A549 (cell line): ENCODE data around the gene TRIM8. TPM values are rescaled to one million over a fixed set of nuclear protein-coding genes. Genes with fewer than 3 reads are reported as not detected.

Experiments
- ATAC-seq, 2 experiments: fragments of 200-7000 bp in 1 of 2; fragments of >200 bp in 1 of 2; cut with Nextera tagmentation in 1 of 2; cut with Tn5 transposase in 1 of 2; 3 replicates each; pipeline versions ENCODE4 v1.8.0 to v1.9.1; 2018 to 2020; ENCODE audit warnings: mild to moderate bottlenecking in 1 of 2, moderate library complexity in 1 of 2
- CTCF ChIA-PET: fragments of 300-600 bp; sonication (Branson Sonifier 250); formaldehyde crosslinking; extraction: SDS; loops from one replicate; lab custom pipeline; 2021; ENCODE audit warnings: antibody characterized with exemption, inconsistent platforms; lab: Yijun Ruan, JAX
- POLR2A ChIA-PET: fragments of 350-600 bp; formaldehyde crosslinking; extraction: SDS; loops from one replicate; lab custom pipeline; 2021; ENCODE audit warnings: antibody characterized with exemption, inconsistent platforms; lab: Yijun Ruan, JAX
- DNase-seq, 2 experiments: peaks; one replicate each; pipeline versions ENCODE4 v3.0.0 to v3.0.0-alpha.2; 2011 to 2016; ENCODE audit warnings: low read depth in 1 of 2, low spot score in 1 of 2
- FAIRE-seq: peaks from 2 replicates; lab custom pipeline; 2011; peaks lifted over from hg19 to GRCh38; lab: Jason Lieb, UNC
- H3K27ac ChIP-seq, 2 experiments: fragments of >200 bp; sonication (Bioruptor Twin); formaldehyde crosslinking; 3 replicates each; pipeline ENCODE4 v1.5.1; 2016 to 2017
- H3K4me1 ChIP-seq: fragments of >200 bp; sonication (Bioruptor Twin); formaldehyde crosslinking; 3 replicates; pipeline ENCODE4 v1.6.1; 2016
- H3K4me2 ChIP-seq: fragments of >200 bp; sonication (Bioruptor Twin); formaldehyde crosslinking; 3 replicates; pipeline ENCODE4 v1.6.1; 2016
- H3K4me3 ChIP-seq: fragments of >200 bp; sonication (Bioruptor Twin); formaldehyde crosslinking; 3 replicates; pipeline ENCODE4 v1.5.1; 2016
- H3K9me3 ChIP-seq: fragments of >200 bp; sonication (Bioruptor Twin); formaldehyde crosslinking; 3 replicates; pipeline ENCODE4 v1.6.1; 2016
- BCL3 ChIP-seq: fragments of >200 bp; sonication (Bioruptor Twin); formaldehyde crosslinking; IDR thresholded peaks from 3 replicates; pipeline ENCODE4 v1.6.1; 2016
- CBX8 ChIP-seq: fragments of 200-600 bp; sonication (generic); IDR thresholded peaks from 2 replicates; pipeline ENCODE4 v1.6.1; 2016
- CEBPB ChIP-seq, 2 experiments: fragments of >200 bp in 1 of 2; sonication (Bioruptor Twin) in 1 of 2; formaldehyde crosslinking in 1 of 2; IDR thresholded peaks; 2 replicates each; pipeline ENCODE4 v1.6.1; 2012 to 2016
- CHD2 ChIP-seq: fragments of 150-350 bp; IDR thresholded peaks from 2 replicates; pipeline ENCODE4 v1.6.1; 2014; ENCODE audit warnings: low read length; ENCODE audit not compliant: partially characterized antibody
- EHMT2 ChIP-seq: fragments of 200-600 bp; sonication (generic); IDR thresholded peaks from 2 replicates; pipeline ENCODE4 v1.6.1; 2016; ENCODE audit warnings: antibody characterized with exemption, low read depth, mild to moderate bottlenecking, moderate library complexity
- EP300 ChIP-seq, 2 experiments: fragments of >200 bp; sonication (Bioruptor Twin); formaldehyde crosslinking; IDR thresholded peaks; 2 replicates in 1 of 2; 3 replicates in 1 of 2; pipeline ENCODE4 v1.6.1; 2016 to 2017
- FOSL2 ChIP-seq, 2 experiments: fragments of 450-650 bp in 1 of 2; fragments of >200 bp in 1 of 2; sonication (Bioruptor Twin) in 1 of 2; formaldehyde crosslinking; IDR thresholded peaks; 2 replicates each; pipeline versions ENCODE4 v1.5.0 to v1.6.1; 2016 to 2020; ENCODE audit warnings: mild to moderate bottlenecking in 1 of 2, moderate library complexity in 1 of 2
- FOXS1 ChIP-seq: fragments of 250-450 bp; sonication (Bioruptor Pico); IDR thresholded peaks from 2 replicates; pipeline ENCODE4 v1.5.0; 2020; ENCODE audit warnings: mild to moderate bottlenecking, moderate library complexity
- JUN ChIP-seq, 2 experiments: fragments of >200 bp; sonication (Bioruptor Twin); formaldehyde crosslinking; IDR thresholded peaks; 2 replicates in 1 of 2; 3 replicates in 1 of 2; pipeline ENCODE4 v1.6.1; 2016 to 2017
- JUNB ChIP-seq: fragments of >200 bp; sonication (Bioruptor Twin); formaldehyde crosslinking; IDR thresholded peaks from 2 replicates; pipeline ENCODE4 v1.6.1; 2016
- KDM5A ChIP-seq: fragments of 200-600 bp; sonication (generic); IDR thresholded peaks from 2 replicates; pipeline ENCODE4 v1.6.1; 2016; ENCODE audit warnings: antibody characterized with exemption, mild to moderate bottlenecking
- MAFK ChIP-seq: fragments of 450-650 bp; IDR thresholded peaks from 2 replicates; pipeline ENCODE4 v1.6.1; 2014; ENCODE audit not compliant: partially characterized antibody
- MAZ ChIP-seq: fragments of 150-350 bp; IDR thresholded peaks from 2 replicates; pipeline ENCODE4 v1.6.1; 2014; ENCODE audit warnings: antibody characterized with exemption, low read depth, low read length, borderline replicate concordance
- PBX3 ChIP-seq: IDR thresholded peaks from 2 replicates; pipeline ENCODE4 v1.6.1; 2012
- POLR2AphosphoS2 ChIP-seq: conservative IDR thresholded peaks from 2 replicates; pipeline ENCODE4 v1.6.1; 2012; ENCODE audit warnings: low read length, improper control_type of control experiment, inconsistent platforms
- RCOR1 ChIP-seq: fragments of 150-350 bp; IDR thresholded peaks from 2 replicates; pipeline ENCODE4 v1.6.1; 2014; ENCODE audit warnings: antibody characterized with exemption, low read length, low read depth
- RFX5 ChIP-seq: fragments of 450-650 bp; IDR thresholded peaks from 2 replicates; pipeline ENCODE4 v1.7.1; 2014; ENCODE audit warnings: antibody characterized with exemption, mild to moderate bottlenecking, moderate library complexity
- SMC3 ChIP-seq: fragments of >200 bp; sonication (Bioruptor Twin); formaldehyde crosslinking; IDR thresholded peaks from 3 replicates; pipeline ENCODE4 v1.6.1; 2018; ENCODE audit warnings: inconsistent platforms
- TP53 ChIP-seq: fragments of 250-450 bp; sonication (Bioruptor Pico); IDR thresholded peaks from 2 replicates; pipeline ENCODE4 v1.5.0; 2021; ENCODE audit warnings: mild to moderate bottlenecking, moderate library complexity
- ZC3H11A ChIP-seq: fragments of 450-650 bp; IDR thresholded peaks from 2 replicates; pipeline ENCODE4 v1.6.1; 2014; ENCODE audit warnings: antibody characterized with exemption, mild to moderate bottlenecking
- ZFP36 ChIP-seq: fragments of 450-650 bp; IDR thresholded peaks from 2 replicates; pipeline ENCODE4 v1.6.1; 2014; ENCODE audit warnings: borderline replicate concordance; ENCODE audit not compliant: partially characterized antibody
- WGBS: methylation state at CpG from one replicate; pipeline ENCODE4 v1.1.6; 2017; ENCODE audit errors: missing lambda C conversion rate; 5-methylcytosine and 5-hydroxymethylcytosine counted together
- polyA plus RNA-seq, 4 experiments: library from polyadenylated mRNA; depleted of rRNA in 3 of 4; stranded (reverse); fragments of >200 nt; fragmentation: RNase III in 1 of 4; extraction: RNeasy Plus Mini Kit Qiagen cat#74134 plus additional on column Dnase treatment in 1 of 4; gene quantifications; 2 replicates in 3 of 4; 3 replicates in 1 of 4; pipeline ENCODE4 v1.2.3, GENCODE V29; 2011 to 2017
- TF ChIP-seq, protein P1 (sequence below): IDR thresholded peaks from 2 replicates; pipeline ENCODE4 v1.6.1; 2012

TRIM8 gene
- polyA plus RNA-seq, 2 of the 4 experiments (the other 2 are of a cell fraction) = 22.8 to 32.5 TPM

DNA sequence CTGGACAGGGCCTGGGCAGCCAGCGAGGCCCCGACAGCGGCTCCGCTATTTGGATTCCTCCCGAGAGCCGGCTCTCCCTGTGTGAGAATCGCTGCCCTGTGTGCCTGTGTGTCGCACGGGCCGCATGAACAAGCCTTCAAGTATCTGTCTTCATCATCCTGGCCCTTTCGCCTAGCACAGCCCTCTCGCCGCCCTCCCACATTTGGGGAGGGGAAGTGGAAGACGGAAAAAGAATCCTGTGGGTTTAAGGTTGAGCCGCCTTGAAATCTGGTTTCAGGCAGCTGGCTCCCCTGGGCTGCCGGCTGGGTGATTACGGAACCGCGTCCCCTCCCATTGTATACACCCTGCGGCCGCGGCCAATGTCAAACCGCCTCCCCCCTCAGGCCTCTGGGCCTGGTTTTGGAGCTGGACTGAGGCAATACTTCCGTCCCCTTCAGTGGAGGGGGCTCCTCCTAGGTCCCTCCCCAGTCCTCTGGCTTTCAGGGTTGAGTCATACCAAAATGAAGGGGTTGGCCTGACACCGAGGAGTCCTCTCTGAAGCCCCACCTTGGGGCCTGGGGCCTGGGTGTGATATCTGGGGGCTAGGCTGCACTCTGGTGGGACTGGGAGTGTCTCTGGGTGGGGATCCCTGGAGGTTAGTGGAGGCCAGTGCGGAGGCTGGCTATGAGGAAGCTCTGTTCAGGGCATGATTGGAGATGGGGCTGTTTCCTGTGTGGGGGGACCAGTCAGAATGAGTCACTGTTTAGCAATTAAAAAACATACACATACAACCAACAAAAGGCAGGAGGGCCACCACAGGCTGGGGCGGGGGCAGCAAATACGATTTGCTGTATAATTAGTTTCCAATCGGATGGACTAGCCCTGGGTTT, 1.7 kb downstream of the TRIM8 start (continued):
- TF ChIP-seq TP53 = no peak

DNA sequence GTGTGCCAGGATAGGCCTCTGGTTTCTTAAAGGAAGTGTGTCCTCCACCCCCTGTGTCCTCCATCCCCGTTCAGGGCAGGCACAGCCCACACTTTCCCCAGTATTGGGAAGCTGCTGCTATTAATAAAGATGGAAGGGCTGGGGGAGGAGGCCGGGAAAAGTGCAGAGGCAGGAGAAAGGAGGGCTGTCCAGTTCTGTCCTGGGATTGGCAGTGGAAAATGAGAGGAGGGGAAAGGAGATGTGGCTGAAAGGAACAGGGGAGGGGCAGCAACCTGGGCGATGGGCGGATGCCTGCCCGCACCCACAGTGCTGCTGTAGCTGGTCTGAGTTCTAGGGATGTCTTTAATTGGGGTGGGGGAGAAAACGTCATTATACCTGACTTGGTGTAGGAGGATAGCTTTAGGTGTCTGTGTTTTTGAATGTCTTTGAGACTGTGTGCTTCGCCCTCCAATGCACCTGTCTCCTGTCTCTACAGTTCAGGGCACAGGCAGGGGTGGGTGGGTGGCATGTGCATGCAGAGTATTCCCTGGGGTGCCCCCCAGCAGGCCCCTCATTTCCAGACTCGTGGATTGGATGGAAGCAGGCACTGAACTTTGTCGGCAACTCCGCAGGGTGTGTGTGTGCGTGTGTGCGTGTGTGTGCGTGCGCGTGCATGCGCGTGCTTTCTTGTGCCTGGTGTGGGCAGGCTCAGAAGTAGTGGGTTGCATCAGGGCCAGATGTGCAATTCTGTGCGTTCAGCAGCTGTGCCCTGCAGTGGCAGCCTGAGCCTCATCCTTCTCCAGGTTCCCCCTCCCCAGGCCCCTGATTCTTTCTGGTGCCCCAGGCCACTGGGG, 2.5 kb downstream of the TRIM8 start:
- TF ChIP-seq ZC3H11A = no peak
- peak; percentile 14 for TF ChIP-seq MAFK
- Histone ChIP-seq H3K27ac (peak overlapping the region; percentile 98), H3K9me3 (no peaks in the 10 kb centered on the region), H3K4me1 (peaks cover 26% of the 10 kb centered on the region), H3K4me3 (peak overlapping the region; percentile 94), H3K4me2 (peak overlapping the region; percentile 99)
- WGBS = 71% methylated on average over 17 of the region's 18 CpGs
- no peak for FAIRE-seq
- DNase-seq = peak in 1 of 2 experiments; percentile 43
- ATAC-seq = peak in 1 of 2 experiments; percentile 2; a peak in 2 of 6 replicates
- POLR2A ChIA-PET = interaction anchor here (0.8 to 2.5 kb wide), 3 partner anchors 12 to 144 kb away, joined by 3 to 15 read pairs (median 3); partner anchors contain the start of genes ACTR1A, ARL3 and SFXN2
- CTCF ChIA-PET = interaction anchor here (0.9 to 3.8 kb wide), 9 partner anchors 9 to 143 kb away, joined by 3 to 38 read pairs (median 5); partner anchors contain the start of genes ACTR1A and SUFU

DNA sequence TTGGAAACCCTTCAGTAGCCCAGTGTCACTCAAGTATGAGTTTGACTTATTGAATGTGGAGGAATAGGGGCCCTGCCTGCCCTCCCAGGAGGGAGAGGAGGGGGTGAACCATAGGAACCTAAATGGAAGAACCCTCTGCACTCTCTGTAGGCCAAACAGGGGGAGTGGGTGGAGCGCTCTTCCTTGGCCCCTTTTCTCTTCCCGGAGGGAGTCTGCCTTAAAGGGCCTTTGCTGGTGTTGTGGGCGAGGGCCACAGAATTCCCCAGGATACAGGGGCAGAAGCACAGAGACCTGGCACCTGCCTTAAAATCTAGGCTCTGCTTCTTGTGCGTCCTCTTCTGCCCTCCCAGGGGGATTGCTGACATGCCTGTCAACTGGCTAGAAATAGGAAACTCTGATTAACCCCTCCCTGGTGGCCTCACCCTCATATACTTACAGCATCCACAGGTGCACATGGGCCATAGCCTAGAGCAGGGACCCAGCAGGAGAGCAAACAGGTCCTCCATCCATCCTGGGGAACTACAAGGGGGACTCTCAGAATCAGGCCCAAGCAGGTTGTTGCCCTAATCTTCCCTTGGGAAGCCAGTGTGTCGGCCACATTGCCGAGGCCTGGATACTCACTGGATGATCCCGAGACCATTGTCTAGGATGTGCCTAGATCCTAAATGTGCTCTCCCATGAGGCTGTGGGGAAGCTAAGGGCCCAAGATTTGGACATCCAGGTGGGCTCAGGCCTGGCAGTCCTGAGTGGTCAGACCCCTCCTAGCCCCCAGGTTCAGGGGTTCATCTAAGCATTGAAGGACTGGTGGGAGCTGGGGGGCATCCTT, 3.4 kb downstream of the TRIM8 start:
- DNase-seq (no peak), ATAC-seq (no peak), FAIRE-seq (no peak)
- Histone ChIP-seq H3K4me1 (peaks cover 26% of the 10 kb centered on the region), H3K9me3 (no peaks in the 10 kb centered on the region), H3K4me3 (no peak overlapping the region), H3K27ac (no peak overlapping the region), H3K4me2 (peak overlapping the region; percentile 99; the same call in 2 of the 3 replicates)
- WGBS = 84% methylated on average over 7 of the region's 7 CpGs
- ChIA-PET POLR2A (no interaction called here), CTCF (interaction anchor here (1.3 to 3.8 kb wide), 2 partner anchors 14 to 18 kb away, joined by 3 to 13 read pairs; no protein-coding TSS in a partner anchor)
- TF ChIP-seq SMC3 = no peak
- no peak for TF ChIP-seq POLR2AphosphoS2
- TF ChIP-seq JUN (IDR thresholded peaks at IDR 0.05) = no peak
- no peak for TF ChIP-seq MAZ
- TF ChIP-seq, protein P1, sequence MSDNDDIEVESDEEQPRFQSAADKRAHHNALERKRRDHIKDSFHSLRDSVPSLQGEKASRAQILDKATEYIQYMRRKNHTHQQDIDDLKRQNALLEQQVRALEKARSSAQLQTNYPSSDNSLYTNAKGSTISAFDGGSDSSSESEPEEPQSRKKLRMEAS = no peak
- TF ChIP-seq JUNB = no peak
- no peak for TF ChIP-seq CEBPB (IDR thresholded peaks at IDR 0.05)
- no peak for TF ChIP-seq CHD2
- no peak for TF ChIP-seq EP300 (IDR thresholded peaks at IDR 0.05)
- no peak for TF ChIP-seq KDM5A
- TF ChIP-seq RCOR1 = no peak
- TF ChIP-seq, all 56 proteins: peak for 0

DNA sequence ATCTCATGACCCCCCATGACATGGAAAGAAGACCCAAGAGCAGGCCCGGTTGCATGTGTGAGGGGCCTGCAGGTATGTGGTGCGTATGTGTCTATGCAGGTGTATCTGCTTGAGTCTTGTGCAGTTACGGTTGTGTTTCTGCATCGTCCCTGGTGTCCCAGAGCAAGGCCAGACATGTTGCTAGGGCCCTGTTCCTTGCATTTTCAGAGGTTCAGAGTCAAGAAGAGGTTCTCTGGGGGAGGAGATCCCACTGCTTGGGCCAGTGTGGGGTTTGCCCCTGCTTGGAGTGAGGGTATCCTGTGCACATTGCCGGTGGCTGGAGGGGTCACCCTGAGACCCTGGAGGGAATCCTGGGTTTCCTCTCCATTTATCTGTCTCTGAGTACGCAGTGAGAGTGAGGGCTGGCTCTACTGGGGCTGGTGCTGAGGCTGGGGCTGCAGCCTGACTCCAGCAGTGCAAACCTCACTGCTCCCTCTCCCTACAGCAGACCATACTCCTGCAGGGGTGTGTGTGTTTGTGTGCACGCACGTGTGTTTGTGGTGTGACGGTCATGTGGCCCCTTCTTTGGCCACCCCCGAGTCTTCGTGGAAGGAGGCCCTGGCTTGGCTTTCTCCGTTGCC, 4.1 kb downstream of the TRIM8 start:
- no peak overlapping the region for H3K4me3 ChIP-seq
- FAIRE-seq = no peak
- no peak overlapping the region for H3K27ac ChIP-seq
- ChIA-PET POLR2A (no interaction called here), CTCF (interaction anchor here (1.2 kb wide), 1 partner anchor 65 kb away, joined by 3 read pairs; no protein-coding TSS in a partner anchor)
- 90% methylated on average over 11 of the region's 12 CpGs for WGBS
- no peak for DNase-seq
- no peak overlapping the region for H3K4me2 ChIP-seq
- H3K9me3 ChIP-seq = no peaks in the 10 kb centered on the region
- H3K4me1 ChIP-seq = peaks cover 26% of the 10 kb centered on the region
- no peak for ATAC-seq
- TF ChIP-seq MAFK = no peak
- TF ChIP-seq POLR2AphosphoS2 = no peak
- no peak for TF ChIP-seq ZFP36
- no peak for TF ChIP-seq EHMT2
- TF ChIP-seq FOSL2 (IDR thresholded peaks at IDR 0.05) = no peak
- no peak for TF ChIP-seq FOSL2 (CRISPR knock-in tag; IDR thresholded peaks at IDR 0.05)
- TF ChIP-seq CBX8 = no peak
- no peak for TF ChIP-seq SMC3
- no peak for TF ChIP-seq KDM5A
- no peak for TF ChIP-seq EP300 (IDR thresholded peaks at IDR 0.05)
- no peak for TF ChIP-seq CEBPB (IDR thresholded peaks at IDR 0.05)
- no peak for TF ChIP-seq BCL3
- no peak for TF ChIP-seq PBX3
- TF ChIP-seq FOXS1 (CRISPR knock-in tag) = no peak
- no peak for TF ChIP-seq RFX5
- TF ChIP-seq TP53 = no peak
